Left ventricle myocardium inferior (tissue), 1 donor: ENCODE results near the gene SPDYE5. TPM values are rescaled to one million over a fixed set of nuclear protein-coding genes. Genes with fewer than 3 reads are reported as not detected.
"Not testable (repeated sequence)": the region's sequence is repeated elsewhere in the genome, so short reads cannot be mapped to it uniquely, and the experiment has no call there.

ENCODE experiments used
- DNase-seq: peaks from one replicate; pipeline ENCODE4 v3.0.0-alpha.2; 2020
- H3K27ac ChIP-seq: fragments of 200-600 bp; replicated peaks from 2 replicates; pipeline ENCODE4 v1.8.0; 2021
- H3K27me3 ChIP-seq: fragments of 200-600 bp; 2 replicates; pipeline ENCODE4 v1.8.0; 2021; ENCODE audit warnings: low read depth
- H3K36me3 ChIP-seq: fragments of 200-600 bp; 2 replicates; pipeline ENCODE4 v1.8.0; 2021
- H3K4me1 ChIP-seq: fragments of 200-600 bp; 2 replicates; pipeline ENCODE4 v1.8.0; 2021
- H3K4me3 ChIP-seq: fragments of 200-600 bp; 2 replicates; pipeline ENCODE4 v1.8.0; 2021; ENCODE audit warnings: mild to moderate bottlenecking, moderate library complexity
- H3K9me3 ChIP-seq: fragments of 200-600 bp; replicated peaks from 2 replicates; pipeline ENCODE4 v1.8.0; 2021
- CTCF ChIP-seq: fragments of 200-600 bp; IDR thresholded peaks from 2 replicates; pipeline ENCODE4 v1.8.0; 2021; ENCODE audit warnings: antibody characterized with exemption, mild to moderate bottlenecking, borderline replicate concordance
- intact Hi-C: fragments of 100-400 bp; cut with micrococcal nuclease; formaldehyde crosslinking; loops from one replicate; pipeline ENCODE4 v1.11.0; 2022
- total RNA-seq: library from RNA; stranded (reverse); fragmentation: NEBNext Ultra II Directional; extraction: Animal tissue kit (Norgen Biotek cat#: 25700); gene quantifications from one replicate; pipeline ENCODE4 v1.2.1, GENCODE V29; 2021
- donor health status: DM: no; HTN: yes; CAD: no; lungs with severe emphysema.

SPDYE5 gene
- total RNA-seq, 1 donor from 2014 or later, result not detected

- DNase-seq, H3K4me3 ChIP-seq, H3K4me1 ChIP-seq, H3K27me3 ChIP-seq, H3K27ac ChIP-seq, intact Hi-C loops, H3K9me3 ChIP-seq: not testable (repeated sequence)
- peaks cover 23% of the 10 kb centered on the region for H3K36me3 ChIP-seq
Observed at GRCh38 chr7:75509033-75509432, 16.9 kb downstream of the SPDYE5 start.

GRCh38 chr7:75518842-75519241 lies 26.7 kb downstream of the SPDYE5 start:
- H3K4me1 ChIP-seq, H3K27me3 ChIP-seq, DNase-seq, intact Hi-C loops, H3K4me3 ChIP-seq, H3K27ac ChIP-seq: not testable (repeated sequence)
- H3K36me3 ChIP-seq, result peaks cover 58% of the 10 kb centered on the region
- H3K9me3 ChIP-seq, result peaks cover 11% of the 10 kb centered on the region

- H3K27me3 ChIP-seq, intact Hi-C loops, DNase-seq, H3K27ac ChIP-seq, H3K4me3 ChIP-seq: not testable (repeated sequence)
- peaks cover 11% of the 10 kb centered on the region for H3K9me3 ChIP-seq
- H3K36me3 ChIP-seq, result peaks cover 70% of the 10 kb centered on the region
- peaks cover 11% of the 10 kb centered on the region for H3K4me1 ChIP-seq
Observed at GRCh38 chr7:75521727-75522126, 29.6 kb downstream of the SPDYE5 start.

GRCh38 chr7:75527224-75527722 lies 35.2 kb downstream of the SPDYE5 start:
- H3K36me3 ChIP-seq, result peaks cover 39% of the 10 kb centered on the region
- DNase-seq, result peak; percentile 15
- peak overlapping the region; percentile 97 for H3K4me3 ChIP-seq
- intact Hi-C loops, H3K27me3 ChIP-seq, H3K9me3 ChIP-seq: not testable (repeated sequence)
- peaks cover 26% of the 10 kb centered on the region for H3K4me1 ChIP-seq
- peak overlapping the region; percentile 91 for H3K27ac ChIP-seq

- Histone ChIP-seq H3K9me3 (no peaks in the 10 kb centered on the region), H3K4me1 (peaks cover 19% of the 10 kb centered on the region), H3K4me3 (no peak overlapping the region), H3K27ac (no peak overlapping the region), H3K27me3 (no peaks in the 10 kb centered on the region), H3K36me3 (peaks cover 7% of the 10 kb centered on the region)
- TF ChIP-seq CTCF, result no peak
- no peak for DNase-seq
- intact Hi-C loops, result no loop called here
Observed at GRCh38 chr7:75531359-75531821, 39.3 kb downstream of the SPDYE5 start.

GRCh38 chr7:75532639-75533038 lies 40.5 kb downstream of the SPDYE5 start:
- DNase-seq, result no peak
- no peak overlapping the region for H3K4me3 ChIP-seq
- peaks cover 6% of the 10 kb centered on the region for H3K4me1 ChIP-seq
- peaks cover 20% of the 10 kb centered on the region for H3K36me3 ChIP-seq
- intact Hi-C loops, result no loop called here
- H3K27me3 ChIP-seq, result no peaks in the 10 kb centered on the region
- no peaks in the 10 kb centered on the region for H3K9me3 ChIP-seq
- H3K27ac ChIP-seq, result no peak overlapping the region
- no peak for TF ChIP-seq CTCF

- intact Hi-C loops, result no loop called here
- TF ChIP-seq CTCF, result no peak
- no peaks in the 10 kb centered on the region for H3K27me3 ChIP-seq
- H3K27ac ChIP-seq, result no peak overlapping the region
- no peak for DNase-seq
- no peak overlapping the region for H3K4me3 ChIP-seq
- H3K9me3 ChIP-seq, result no peaks in the 10 kb centered on the region
- H3K4me1 ChIP-seq, result no peaks in the 10 kb centered on the region
- H3K36me3 ChIP-seq, result peaks cover 30% of the 10 kb centered on the region
Observed at GRCh38 chr7:75533926-75534325, 41.8 kb downstream of the SPDYE5 start.
